GM10248 (cell line): ENCODE data around the gene FHIT.

ENCODE experiments used
- CTCF ChIA-PET: fragments of 300-600 bp; sonication (Branson Sonifier 250); formaldehyde crosslinking; extraction: SDS; loops from one replicate; lab custom pipeline; 2021; ENCODE audit warnings: antibody characterized with exemption; lab: Yijun Ruan, JAX
- POLR2A ChIA-PET: fragments of 350-650 bp; sonication (Branson Sonifier 250); formaldehyde crosslinking; extraction: SDS; loops from one replicate; lab custom pipeline; 2020; ENCODE audit warnings: antibody characterized with exemption; lab: Yijun Ruan, JAX
- DNase-seq: peaks from one replicate; pipeline ENCODE4 v3.0.0; 2012; ENCODE audit errors: extremely low spot score
- CTCF ChIP-seq: IDR thresholded peaks from 2 replicates; pipeline ENCODE4 v1.5.1; 2012; ENCODE audit warnings: mild to moderate bottlenecking, low read depth; ENCODE audit errors: extremely low read depth, missing control alignments, control extremely low read depth

The FHIT gene

GRCh38 chr3:61008998-61009380, 242.3 kb downstream of the FHIT start:
- DNase-seq = no peak
- ChIA-PET POLR2A (no interaction called here), CTCF (interaction anchor here (1.1 to 1.9 kb wide), 3 partner anchors 10 to 373 kb away, joined by 3 to 9 read pairs (median 3); no protein-coding TSS in a partner anchor)

GRCh38 chr3:61008153-61008997, 242.9 kb downstream of the FHIT start:
- CTCF ChIA-PET = interaction anchor here (1.1 to 1.9 kb wide), 3 partner anchors 9 to 373 kb away, joined by 3 to 9 read pairs (median 3); no protein-coding TSS in a partner anchor
- POLR2A ChIA-PET = no interaction called here
- TF ChIP-seq CTCF = no peak
- no peak for DNase-seq

More at GRCh38 chr3:61008998-61009380, 242.3 kb downstream of the FHIT start:
- TF ChIP-seq CTCF = no peak

- CTCF ChIA-PET = interaction anchor here (1.1 to 1.6 kb wide), 3 partner anchors 10 to 230 kb away, joined by 3 to 6 read pairs (median 3); no protein-coding TSS in a partner anchor
- no peak for TF ChIP-seq CTCF
- DNase-seq = no peak
- POLR2A ChIA-PET = no interaction called here
Observed at GRCh38 chr3:61005591-61005990, 245.7 kb downstream of the FHIT start.

GRCh38 chr3:60998858-60999257, 252.4 kb downstream of the FHIT start:
- TF ChIP-seq CTCF = no peak
- ChIA-PET CTCF (interaction anchor here (0.7 to 2.4 kb wide), 7 partner anchors 9 to 25 kb away, joined by 3 to 9 read pairs (median 4); no protein-coding TSS in a partner anchor), POLR2A (no interaction called here)
- no peak for DNase-seq

GRCh38 chr3:60992395-60992794, 258.9 kb downstream of the FHIT start:
- no peak for DNase-seq
- ChIA-PET CTCF (interaction anchor here (0.9 kb wide), 1 partner anchor 8 kb away, joined by 4 read pairs; no protein-coding TSS in a partner anchor), POLR2A (no interaction called here)
- no peak for TF ChIP-seq CTCF

GRCh38 chr3:60990442-60990730, 260.9 kb downstream of the FHIT start:
- POLR2A ChIA-PET = no interaction called here

More at GRCh38 chr3:60990442-60990730, 260.9 kb downstream of the FHIT start:
- TF ChIP-seq CTCF = no peak
- DNase-seq = no peak
- CTCF ChIA-PET = no interaction called here
